GM23338 (cell line): Measurements from ENCODE around the gene ZNF513. TPM values are rescaled to one million over a fixed set of nuclear protein-coding genes. Genes with fewer than 3 reads are reported as not detected.
A peak's percentile ranks its signal among the peaks of the same experiment; 100 is the strongest.

Experiments used
- ATAC-seq: fragments of 200-7000 bp; cut with Tn5 transposase; 3 replicates; pipeline ENCODE4 v1.9.1; 2020
- DNase-seq: peaks from one replicate; pipeline ENCODE4 v3.0.0-alpha.2; 2015; ENCODE audit warnings: low spot score
- H2AFZ ChIP-seq: fragments of 200-600 bp; sonication (generic); 2 replicates; pipeline ENCODE4 v1.8.0; 2016; ENCODE audit warnings: antibody characterized with exemption, mild to moderate bottlenecking, moderate library complexity
- H3F3A ChIP-seq: fragments of 200-600 bp; sonication (generic); replicated peaks from 2 replicates; pipeline ENCODE4 v1.8.0; 2017; ENCODE audit warnings: antibody characterized with exemption, mixed run types, low read depth
- H3K27ac ChIP-seq: fragments of 200-600 bp; sonication (generic); 2 replicates; pipeline ENCODE4 v1.6.1; 2016; ENCODE audit warnings: low read depth
- H3K27me3 ChIP-seq: fragments of 200-600 bp; sonication (generic); 2 replicates; pipeline ENCODE4 v1.8.0; 2016; ENCODE audit warnings: mild to moderate bottlenecking, mixed run types, moderate library complexity; ENCODE audit not compliant: insufficient read depth
- H3K36me3 ChIP-seq: fragments of 200-600 bp; sonication (generic); 2 replicates; pipeline ENCODE4 v1.8.0; 2016; ENCODE audit warnings: mild to moderate bottlenecking; ENCODE audit not compliant: insufficient read depth
- H3K4me1 ChIP-seq: fragments of 200-600 bp; sonication (generic); 2 replicates; pipeline ENCODE4 v1.8.0; 2016; ENCODE audit warnings: mild to moderate bottlenecking, moderate library complexity; ENCODE audit not compliant: insufficient read depth
- H3K4me2 ChIP-seq: fragments of 200-600 bp; sonication (generic); 2 replicates; pipeline ENCODE4 v1.7.1; 2017; ENCODE audit warnings: mixed run types
- H3K4me3 ChIP-seq: fragments of 200-600 bp; sonication (generic); 2 replicates; pipeline ENCODE4 v1.6.1; 2016; ENCODE audit warnings: mixed run types
- H3K79me2 ChIP-seq: fragments of 200-600 bp; sonication (generic); replicated peaks from 2 replicates; pipeline ENCODE4 v1.8.0; 2017; ENCODE audit warnings: mild to moderate bottlenecking; ENCODE audit not compliant: insufficient read depth
- H3K9me2 ChIP-seq: fragments of 200-600 bp; sonication (generic); 2 replicates; pipeline ENCODE4 v1.8.0; 2017; ENCODE audit not compliant: insufficient read depth
- H4K20me1 ChIP-seq: fragments of 200-600 bp; sonication (generic); replicated peaks from 2 replicates; pipeline ENCODE4 v1.8.0; 2017; ENCODE audit warnings: mild to moderate bottlenecking; ENCODE audit not compliant: insufficient read depth
- H3K27ac Mint-ChIP-seq: 2 replicates; pipeline ENCODE4 v1.8.0; 2020; ENCODE audit warnings: inconsistent platforms, mild to moderate bottlenecking, moderate library complexity, mixed read lengths
- H3K27me3 Mint-ChIP-seq: 3 replicates; pipeline ENCODE4 v1.8.0; 2022; ENCODE audit warnings: low read depth, mild to moderate bottlenecking, moderate library complexity, mixed read lengths, inconsistent platforms; ENCODE audit not compliant: insufficient read depth, poor library complexity
- H3K36me3 Mint-ChIP-seq: 3 replicates; pipeline ENCODE4 v1.8.0; 2021; ENCODE audit warnings: low read depth, mild to moderate bottlenecking, inconsistent platforms, moderate library complexity, mixed read lengths
- H3K4me1 Mint-ChIP-seq: 3 replicates; pipeline ENCODE4 v1.8.0; 2020; ENCODE audit warnings: mild to moderate bottlenecking, inconsistent platforms, mixed read lengths
- H3K4me3 Mint-ChIP-seq: 3 replicates; pipeline ENCODE4 v1.8.0; 2021; ENCODE audit warnings: moderate library complexity, mild to moderate bottlenecking, inconsistent platforms, mixed read lengths
- H3K9me3 Mint-ChIP-seq: 3 replicates; pipeline ENCODE4 v1.8.0; 2020; ENCODE audit warnings: moderate library complexity, mild to moderate bottlenecking, inconsistent platforms, mixed read lengths
- CREB1 ChIP-seq: fragments of 250-450 bp; sonication (Bioruptor Pico); IDR thresholded peaks from 2 replicates; pipeline ENCODE4 v1.5.0; 2020; ENCODE audit warnings: low read depth, mild to moderate bottlenecking, moderate library complexity
- EZH2 ChIP-seq: fragments of 200-600 bp; sonication (generic); IDR thresholded peaks from one replicate; pipeline ENCODE4 v1.8.0; 2017; ENCODE audit warnings: antibody characterized with exemption, mild to moderate bottlenecking, low read depth; ENCODE audit not compliant: unreplicated experiment
- EZH2phosphoT487 ChIP-seq: fragments of 200-600 bp; sonication (generic); IDR thresholded peaks from one replicate; pipeline ENCODE4 v1.8.1; 2018; ENCODE audit warnings: antibody characterized with exemption; ENCODE audit not compliant: unreplicated experiment
- JUNB ChIP-seq: IDR thresholded peaks from one replicate; pipeline ENCODE4 v1.6.1; 2016; ENCODE audit warnings: antibody characterized with exemption; ENCODE audit not compliant: unreplicated experiment
- NANOG ChIP-seq: IDR thresholded peaks from 2 replicates; pipeline ENCODE4 v1.6.1; 2016; ENCODE audit warnings: antibody characterized with exemption, borderline replicate concordance
- POLR2AphosphoS5 ChIP-seq: IDR thresholded peaks from 2 replicates; pipeline ENCODE4 v1.6.1; 2016; ENCODE audit warnings: antibody characterized with exemption, low read depth
- STAT1 ChIP-seq: IDR thresholded peaks from one replicate; pipeline ENCODE4 v1.6.1; 2016; ENCODE audit warnings: antibody characterized with exemption; ENCODE audit not compliant: unreplicated experiment
- ZNF114 ChIP-seq: fragments of 250-450 bp; sonication (Bioruptor Pico); IDR thresholded peaks from 2 replicates; pipeline ENCODE4 v1.5.0; 2020; ENCODE audit warnings: mild to moderate bottlenecking, moderate library complexity
- ZNF331 ChIP-seq: fragments of 250-450 bp; sonication (Bioruptor Pico); IDR thresholded peaks from 2 replicates; pipeline ENCODE4 v1.5.0; 2020; ENCODE audit warnings: low read depth, mild to moderate bottlenecking, moderate library complexity
- polyA plus RNA-seq: library from polyadenylated mRNA; unstranded; fragments of >200 nt; fragmentation: Nextera tagmentation; extraction: Ambion mirVana; gene quantifications from 2 replicates; pipeline ENCODE4 v1.2.1, GENCODE V29; 2016
- total RNA-seq: library from RNA; depleted of rRNA; stranded (reverse); fragments of >200 nt; shearing (Covaris generic); gene quantifications from 2 replicates; pipeline ENCODE4 v1.2.3, GENCODE V29; 2014
- TF ChIP-seq, protein P1 (sequence below), 2 experiments: fragments of 200-600 bp in 1 of 2; sonication (generic) in 1 of 2; conservative IDR thresholded peaks; 2 replicates each; pipeline versions ENCODE4 v1.5.1 to v1.6.1; 2016 to 2017; ENCODE audit warnings: antibody characterized with exemption in 2 of 2, low read depth in 2 of 2, mild to moderate bottlenecking in 2 of 2, moderate library complexity in 1 of 2
- TF ChIP-seq, protein P2 (sequence below): fragments of 250-450 bp; sonication (Bioruptor Pico); IDR thresholded peaks from 2 replicates; pipeline ENCODE4 v1.5.0; 2020; ENCODE audit warnings: mild to moderate bottlenecking, moderate library complexity
- TF ChIP-seq, protein P3 (sequence below): IDR thresholded peaks from 2 replicates; pipeline ENCODE4 v1.6.1; 2016; ENCODE audit warnings: antibody characterized with exemption
- TF ChIP-seq, protein P4 (sequence below): IDR thresholded peaks from one replicate; pipeline ENCODE4 v1.6.1; 2018; ENCODE audit warnings: antibody characterized with exemption; ENCODE audit not compliant: unreplicated experiment

ZNF513 gene
- total and polyA plus RNA-seq, 2 experiments from 2014 or later, result 10.4 to 13.2 TPM

DNA sequence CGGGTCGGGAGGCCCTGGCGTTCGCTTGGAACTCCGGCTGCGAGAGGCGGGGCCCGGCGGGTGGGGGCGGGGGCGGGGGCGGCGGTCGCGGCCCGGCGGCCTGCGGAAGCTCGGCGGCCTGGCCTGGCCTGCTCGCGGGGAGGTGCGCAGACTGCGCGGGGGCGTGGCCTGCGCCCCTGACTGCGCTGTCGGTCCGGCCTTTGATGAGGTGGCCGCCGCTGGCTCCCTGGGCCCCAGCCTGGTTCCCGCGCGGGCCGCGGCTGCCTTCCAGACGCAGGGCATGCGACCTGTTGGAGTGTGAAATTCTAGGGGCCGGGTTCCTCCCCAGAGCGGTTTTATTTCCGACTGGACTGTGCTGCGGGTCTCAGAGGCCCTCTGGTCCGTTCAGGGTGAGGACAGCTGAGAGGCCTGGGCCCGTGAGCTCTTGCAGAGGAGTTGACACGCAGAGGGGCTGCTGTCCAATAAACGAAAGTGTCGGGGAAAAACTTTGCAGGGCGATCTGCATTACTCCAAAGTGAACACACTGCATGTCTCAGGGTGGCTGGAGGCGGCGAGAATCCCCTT lies 48.5 kb upstream of the ZNF513 start:
- Histone ChIP-seq H3K4me1 (peaks cover 9% of the 10 kb centered on the region), H3K9me2 (no peaks in the 10 kb centered on the region), H3K79me2 (peaks cover 39% of the 10 kb centered on the region), H3F3A (0 out of 2 replicates have a peak, but pooled peaks cover 7% of the 10 kb centered on the region), H3K4me3 (peak overlapping the region; percentile 98), H3K27me3 (no peaks in the 10 kb centered on the region), H2AFZ (peak overlapping the region; percentile 95), H4K20me1 (peaks cover 24% of the 10 kb centered on the region), H3K27ac (peak overlapping the region; percentile 93; the same call in 1 of the 2 replicates), H3K4me2 (peak overlapping the region; percentile 97), H3K36me3 (peaks cover 5% of the 10 kb centered on the region; the same call in 1 of the 2 replicates)
- H3K9me3 Mint-ChIP-seq, result no peaks in the 10 kb centered on the region
- ATAC-seq, result peak; percentile 81
- peak; percentile 89 for DNase-seq
- TF ChIP-seq ZNF331 (CRISPR knock-in tag) (no peak), STAT1 (no peak), ZNF114 (CRISPR knock-in tag) (no peak), JUNB (no peak), POLR2AphosphoS5 (no peak), CREB1 (CRISPR knock-in tag) (no peak), NANOG (no peak), EZH2 (no peak), EZH2phosphoT487 (no peak)
- TF ChIP-seq, protein P1, sequence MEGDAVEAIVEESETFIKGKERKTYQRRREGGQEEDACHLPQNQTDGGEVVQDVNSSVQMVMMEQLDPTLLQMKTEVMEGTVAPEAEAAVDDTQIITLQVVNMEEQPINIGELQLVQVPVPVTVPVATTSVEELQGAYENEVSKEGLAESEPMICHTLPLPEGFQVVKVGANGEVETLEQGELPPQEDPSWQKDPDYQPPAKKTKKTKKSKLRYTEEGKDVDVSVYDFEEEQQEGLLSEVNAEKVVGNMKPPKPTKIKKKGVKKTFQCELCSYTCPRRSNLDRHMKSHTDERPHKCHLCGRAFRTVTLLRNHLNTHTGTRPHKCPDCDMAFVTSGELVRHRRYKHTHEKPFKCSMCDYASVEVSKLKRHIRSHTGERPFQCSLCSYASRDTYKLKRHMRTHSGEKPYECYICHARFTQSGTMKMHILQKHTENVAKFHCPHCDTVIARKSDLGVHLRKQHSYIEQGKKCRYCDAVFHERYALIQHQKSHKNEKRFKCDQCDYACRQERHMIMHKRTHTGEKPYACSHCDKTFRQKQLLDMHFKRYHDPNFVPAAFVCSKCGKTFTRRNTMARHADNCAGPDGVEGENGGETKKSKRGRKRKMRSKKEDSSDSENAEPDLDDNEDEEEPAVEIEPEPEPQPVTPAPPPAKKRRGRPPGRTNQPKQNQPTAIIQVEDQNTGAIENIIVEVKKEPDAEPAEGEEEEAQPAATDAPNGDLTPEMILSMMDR (conservative IDR thresholded peaks at IDR 0.05; ENCODE audit: low read depth in 2 of 2), result no peak
- TF ChIP-seq, protein P2, sequence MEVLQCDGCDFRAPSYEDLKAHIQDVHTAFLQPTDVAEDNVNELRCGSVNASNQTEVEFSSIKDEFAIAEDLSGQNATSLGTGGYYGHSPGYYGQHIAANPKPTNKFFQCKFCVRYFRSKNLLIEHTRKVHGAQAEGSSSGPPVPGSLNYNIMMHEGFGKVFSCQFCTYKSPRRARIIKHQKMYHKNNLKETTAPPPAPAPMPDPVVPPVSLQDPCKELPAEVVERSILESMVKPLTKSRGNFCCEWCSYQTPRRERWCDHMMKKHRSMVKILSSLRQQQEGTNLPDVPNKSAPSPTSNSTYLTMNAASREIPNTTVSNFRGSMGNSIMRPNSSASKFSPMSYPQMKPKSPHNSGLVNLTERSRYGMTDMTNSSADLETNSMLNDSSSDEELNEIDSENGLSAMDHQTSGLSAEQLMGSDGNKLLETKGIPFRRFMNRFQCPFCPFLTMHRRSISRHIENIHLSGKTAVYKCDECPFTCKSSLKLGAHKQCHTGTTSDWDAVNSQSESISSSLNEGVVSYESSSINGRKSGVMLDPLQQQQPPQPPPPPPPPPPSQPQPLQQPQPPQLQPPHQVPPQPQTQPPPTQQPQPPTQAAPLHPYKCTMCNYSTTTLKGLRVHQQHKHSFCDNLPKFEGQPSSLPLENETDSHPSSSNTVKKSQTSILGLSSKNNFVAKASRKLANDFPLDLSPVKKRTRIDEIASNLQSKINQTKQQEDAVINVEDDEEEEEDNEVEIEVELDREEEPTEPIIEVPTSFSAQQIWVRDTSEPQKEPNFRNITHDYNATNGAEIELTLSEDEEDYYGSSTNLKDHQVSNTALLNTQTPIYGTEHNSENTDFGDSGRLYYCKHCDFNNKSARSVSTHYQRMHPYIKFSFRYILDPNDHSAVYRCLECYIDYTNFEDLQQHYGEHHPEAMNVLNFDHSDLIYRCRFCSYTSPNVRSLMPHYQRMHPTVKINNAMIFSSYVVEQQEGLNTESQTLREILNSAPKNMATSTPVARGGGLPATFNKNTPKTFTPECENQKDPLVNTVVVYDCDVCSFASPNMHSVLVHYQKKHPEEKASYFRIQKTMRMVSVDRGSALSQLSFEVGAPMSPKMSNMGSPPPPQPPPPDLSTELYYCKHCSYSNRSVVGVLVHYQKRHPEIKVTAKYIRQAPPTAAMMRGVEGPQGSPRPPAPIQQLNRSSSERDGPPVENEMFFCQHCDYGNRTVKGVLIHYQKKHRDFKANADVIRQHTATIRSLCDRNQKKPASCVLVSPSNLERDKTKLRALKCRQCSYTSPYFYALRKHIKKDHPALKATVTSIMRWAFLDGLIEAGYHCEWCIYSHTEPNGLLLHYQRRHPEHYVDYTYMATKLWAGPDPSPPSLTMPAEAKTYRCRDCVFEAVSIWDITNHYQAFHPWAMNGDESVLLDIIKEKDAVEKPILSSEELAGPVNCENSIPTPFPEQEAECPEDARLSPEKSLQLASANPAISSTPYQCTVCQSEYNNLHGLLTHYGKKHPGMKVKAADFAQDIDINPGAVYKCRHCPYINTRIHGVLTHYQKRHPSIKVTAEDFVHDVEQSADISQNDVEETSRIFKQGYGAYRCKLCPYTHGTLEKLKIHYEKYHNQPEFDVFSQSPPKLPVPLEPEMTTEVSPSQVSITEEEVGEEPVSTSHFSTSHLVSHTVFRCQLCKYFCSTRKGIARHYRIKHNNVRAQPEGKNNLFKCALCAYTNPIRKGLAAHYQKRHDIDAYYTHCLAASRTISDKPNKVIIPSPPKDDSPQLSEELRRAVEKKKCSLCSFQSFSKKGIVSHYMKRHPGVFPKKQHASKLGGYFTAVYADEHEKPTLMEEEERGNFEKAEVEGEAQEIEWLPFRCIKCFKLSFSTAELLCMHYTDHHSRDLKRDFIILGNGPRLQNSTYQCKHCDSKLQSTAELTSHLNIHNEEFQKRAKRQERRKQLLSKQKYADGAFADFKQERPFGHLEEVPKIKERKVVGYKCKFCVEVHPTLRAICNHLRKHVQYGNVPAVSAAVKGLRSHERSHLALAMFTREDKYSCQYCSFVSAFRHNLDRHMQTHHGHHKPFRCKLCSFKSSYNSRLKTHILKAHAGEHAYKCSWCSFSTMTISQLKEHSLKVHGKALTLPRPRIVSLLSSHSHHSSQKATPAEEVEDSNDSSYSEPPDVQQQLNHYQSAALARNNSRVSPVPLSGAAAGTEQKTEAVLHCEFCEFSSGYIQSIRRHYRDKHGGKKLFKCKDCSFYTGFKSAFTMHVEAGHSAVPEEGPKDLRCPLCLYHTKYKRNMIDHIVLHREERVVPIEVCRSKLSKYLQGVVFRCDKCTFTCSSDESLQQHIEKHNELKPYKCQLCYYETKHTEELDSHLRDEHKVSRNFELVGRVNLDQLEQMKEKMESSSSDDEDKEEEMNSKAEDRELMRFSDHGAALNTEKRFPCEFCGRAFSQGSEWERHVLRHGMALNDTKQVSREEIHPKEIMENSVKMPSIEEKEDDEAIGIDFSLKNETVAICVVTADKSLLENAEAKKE, result no peak
- TF ChIP-seq, protein P3, sequence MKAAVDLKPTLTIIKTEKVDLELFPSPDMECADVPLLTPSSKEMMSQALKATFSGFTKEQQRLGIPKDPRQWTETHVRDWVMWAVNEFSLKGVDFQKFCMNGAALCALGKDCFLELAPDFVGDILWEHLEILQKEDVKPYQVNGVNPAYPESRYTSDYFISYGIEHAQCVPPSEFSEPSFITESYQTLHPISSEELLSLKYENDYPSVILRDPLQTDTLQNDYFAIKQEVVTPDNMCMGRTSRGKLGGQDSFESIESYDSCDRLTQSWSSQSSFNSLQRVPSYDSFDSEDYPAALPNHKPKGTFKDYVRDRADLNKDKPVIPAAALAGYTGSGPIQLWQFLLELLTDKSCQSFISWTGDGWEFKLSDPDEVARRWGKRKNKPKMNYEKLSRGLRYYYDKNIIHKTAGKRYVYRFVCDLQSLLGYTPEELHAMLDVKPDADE, result no peak
- TF ChIP-seq, protein P4, sequence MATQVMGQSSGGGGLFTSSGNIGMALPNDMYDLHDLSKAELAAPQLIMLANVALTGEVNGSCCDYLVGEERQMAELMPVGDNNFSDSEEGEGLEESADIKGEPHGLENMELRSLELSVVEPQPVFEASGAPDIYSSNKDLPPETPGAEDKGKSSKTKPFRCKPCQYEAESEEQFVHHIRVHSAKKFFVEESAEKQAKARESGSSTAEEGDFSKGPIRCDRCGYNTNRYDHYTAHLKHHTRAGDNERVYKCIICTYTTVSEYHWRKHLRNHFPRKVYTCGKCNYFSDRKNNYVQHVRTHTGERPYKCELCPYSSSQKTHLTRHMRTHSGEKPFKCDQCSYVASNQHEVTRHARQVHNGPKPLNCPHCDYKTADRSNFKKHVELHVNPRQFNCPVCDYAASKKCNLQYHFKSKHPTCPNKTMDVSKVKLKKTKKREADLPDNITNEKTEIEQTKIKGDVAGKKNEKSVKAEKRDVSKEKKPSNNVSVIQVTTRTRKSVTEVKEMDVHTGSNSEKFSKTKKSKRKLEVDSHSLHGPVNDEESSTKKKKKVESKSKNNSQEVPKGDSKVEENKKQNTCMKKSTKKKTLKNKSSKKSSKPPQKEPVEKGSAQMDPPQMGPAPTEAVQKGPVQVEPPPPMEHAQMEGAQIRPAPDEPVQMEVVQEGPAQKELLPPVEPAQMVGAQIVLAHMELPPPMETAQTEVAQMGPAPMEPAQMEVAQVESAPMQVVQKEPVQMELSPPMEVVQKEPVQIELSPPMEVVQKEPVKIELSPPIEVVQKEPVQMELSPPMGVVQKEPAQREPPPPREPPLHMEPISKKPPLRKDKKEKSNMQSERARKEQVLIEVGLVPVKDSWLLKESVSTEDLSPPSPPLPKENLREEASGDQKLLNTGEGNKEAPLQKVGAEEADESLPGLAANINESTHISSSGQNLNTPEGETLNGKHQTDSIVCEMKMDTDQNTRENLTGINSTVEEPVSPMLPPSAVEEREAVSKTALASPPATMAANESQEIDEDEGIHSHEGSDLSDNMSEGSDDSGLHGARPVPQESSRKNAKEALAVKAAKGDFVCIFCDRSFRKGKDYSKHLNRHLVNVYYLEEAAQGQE, result no peak
- peaks cover 11% of the 10 kb centered on the region for H3K36me3 Mint-ChIP-seq
- no peaks in the 10 kb centered on the region for H3K27me3 Mint-ChIP-seq
- H3K4me1 Mint-ChIP-seq, result peaks cover 23% of the 10 kb centered on the region
- H3K4me3 Mint-ChIP-seq, result peak overlapping the region; percentile 98
- peak overlapping the region; percentile 90 for H3K27ac Mint-ChIP-seq
